A673 (cell line): ENCODE measurements around the gene KCNH8. TPM values are rescaled to one million over a fixed set of nuclear protein-coding genes. Genes with fewer than 3 reads are reported as not detected.

Experiments
- BruUV-seq: library from RNA; stranded (reverse); fragments of 400-500 nt; replicated peaks from 2 replicates; lab custom pipeline; 2021; lab: Mats Ljungman, UMichigan
- CTCF ChIA-PET: fragments of 300-600 bp; sonication (Branson Sonifier 250); formaldehyde crosslinking; loops from one replicate; lab custom pipeline; 2022; ENCODE audit warnings: antibody characterized with exemption; lab: Charles Lee
- POLR2A ChIA-PET: fragments of 300-600 bp; sonication (Branson Sonifier 250); formaldehyde crosslinking; loops from one replicate; lab custom pipeline; 2022; ENCODE audit warnings: antibody characterized with exemption; ENCODE audit not compliant: low non-redundant PET; lab: Charles Lee
- DNase-seq: peaks from one replicate; pipeline ENCODE4 v3.0.0-alpha.2; 2015; ENCODE audit warnings: low spot score
- H3K27ac ChIP-seq: fragments of 200-600 bp; sonication (generic); 2 replicates; pipeline ENCODE4 v1.5.1; 2016; ENCODE audit warnings: mixed run types, low read depth, mild to moderate bottlenecking, mixed read lengths, antibody characterized with exemption, low read length; ENCODE audit not compliant: poor library complexity, severe bottlenecking
- H3K27me3 ChIP-seq: fragments of 200-600 bp; sonication (generic); replicated peaks from 2 replicates; pipeline ENCODE4 v1.6.1; 2017; ENCODE audit warnings: mixed run types, low read depth, mild to moderate bottlenecking, mixed read lengths, antibody characterized with exemption, low read length; ENCODE audit not compliant: insufficient read depth, poor library complexity
- H3K36me3 ChIP-seq: fragments of 200-600 bp; sonication (generic); 2 replicates; pipeline ENCODE4 v1.6.1; 2016; ENCODE audit warnings: mixed run types, mild to moderate bottlenecking, mixed read lengths, antibody characterized with exemption, low read length; ENCODE audit not compliant: insufficient read depth, poor library complexity, severe bottlenecking
- H3K4me1 ChIP-seq: fragments of 200-600 bp; sonication (generic); 2 replicates; pipeline ENCODE4 v1.6.1; 2017; ENCODE audit warnings: mixed run types, mild to moderate bottlenecking, mixed read lengths, antibody characterized with exemption, low read length; ENCODE audit not compliant: insufficient read depth, poor library complexity, severe bottlenecking
- H3K4me3 ChIP-seq: fragments of 200-600 bp; sonication (generic); 2 replicates; pipeline ENCODE4 v1.5.1; 2016; ENCODE audit warnings: low read depth, mixed run types, mild to moderate bottlenecking, mixed read lengths, low read length; ENCODE audit not compliant: poor library complexity, severe bottlenecking
- H3K9me3 ChIP-seq: fragments of 200-600 bp; sonication (generic); 2 replicates; pipeline ENCODE4 v1.6.1; 2016; ENCODE audit warnings: mixed run types, low read depth, mild to moderate bottlenecking, mixed read lengths, antibody characterized with exemption, low read length; ENCODE audit not compliant: poor library complexity, severe bottlenecking
- CTCF ChIP-seq: fragments of 300-800, 200-600 bp; sonication (generic); conservative IDR thresholded peaks from 2 replicates; pipeline ENCODE4 v1.5.1; 2017; ENCODE audit warnings: low read depth, mild to moderate bottlenecking, antibody characterized with exemption, low read length, moderate library complexity, mixed read lengths
- EZH2 ChIP-seq: fragments of 200-600 bp; sonication (generic); IDR thresholded peaks from 2 replicates; pipeline ENCODE4 v1.6.1; 2017; ENCODE audit warnings: borderline replicate concordance, low read depth, mild to moderate bottlenecking, mixed read lengths, antibody characterized with exemption, low read length; ENCODE audit not compliant: poor library complexity, severe bottlenecking
- intact Hi-C: fragments of 100-400 bp; cut with micrococcal nuclease; formaldehyde crosslinking; loops from one replicate; pipeline ENCODE4 v1.10.0; 2022; ENCODE audit not compliant: unreplicated experiment
- total RNA-seq: library from RNA; stranded (reverse); gene quantifications from 2 replicates; pipeline ENCODE4 v1.2.3, GENCODE V29; 2021

KCNH8 gene
- total RNA-seq, 1 experiment from 2014 or later = not detected

DNA sequence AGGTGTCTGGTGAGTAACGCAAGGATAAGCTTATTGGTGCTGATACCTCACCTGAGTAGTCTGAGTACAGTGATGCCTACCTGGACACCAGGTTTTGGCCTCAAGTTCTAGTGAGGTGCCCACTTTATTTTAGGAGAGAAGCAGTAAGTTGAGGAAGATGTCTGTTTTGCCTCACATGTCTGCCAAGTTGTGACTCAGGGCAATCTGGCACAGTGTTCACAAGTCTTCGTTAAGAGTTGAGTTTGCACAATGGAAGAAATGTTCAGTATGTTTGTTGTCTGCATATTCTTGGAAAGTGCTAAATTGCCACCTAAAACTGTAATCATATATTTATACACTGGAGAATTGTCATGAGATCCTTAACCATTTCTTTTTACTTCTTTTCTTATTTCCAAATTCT is 122.2 kb downstream of the KCNH8 start:
- Histone ChIP-seq H3K36me3 (no peaks in the 10 kb centered on the region), H3K9me3 (no peaks in the 10 kb centered on the region), H3K4me3 (no peak overlapping the region), H3K27ac (no peak overlapping the region), H3K4me1 (no peaks in the 10 kb centered on the region), H3K27me3 (no peaks in the 10 kb centered on the region)
- no TSS peak for BruUV-seq
- ChIA-PET CTCF (no interaction called here), POLR2A (no interaction called here)
- intact Hi-C loops = no loop called here
- TF ChIP-seq EZH2 (no peak), CTCF (no peak)
- DNase-seq = no peak

DNA sequence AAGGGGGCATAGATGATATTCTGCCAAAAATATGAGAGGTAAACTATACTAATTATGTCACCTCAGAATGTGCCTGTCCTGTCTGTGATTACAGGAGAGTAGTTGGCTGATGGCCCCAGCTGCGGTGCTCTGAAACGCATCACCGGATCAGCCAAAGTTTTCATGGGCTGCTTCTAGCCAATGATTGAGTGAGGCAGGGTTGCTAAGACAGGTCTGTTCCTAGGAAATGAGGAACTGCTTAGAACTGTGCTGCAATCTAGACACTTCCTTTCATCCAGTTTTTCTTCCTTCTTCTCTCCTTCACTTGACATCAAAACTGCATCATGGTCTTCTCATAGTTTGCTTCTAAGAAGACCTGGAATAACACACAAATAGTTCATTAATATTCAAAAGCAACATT is 124.0 kb downstream of the KCNH8 start:
- no peaks in the 10 kb centered on the region for H3K27me3 ChIP-seq
- H3K9me3 ChIP-seq = no peaks in the 10 kb centered on the region
- intact Hi-C loops = no loop called here
- POLR2A ChIA-PET = no interaction called here
- H3K4me3 ChIP-seq = no peak overlapping the region
- CTCF ChIA-PET = no interaction called here
- TF ChIP-seq CTCF = no peak
- TF ChIP-seq EZH2 = no peak
- BruUV-seq = no TSS peak
- H3K4me1 ChIP-seq = no peaks in the 10 kb centered on the region
- H3K27ac ChIP-seq = no peak overlapping the region
- H3K36me3 ChIP-seq = no peaks in the 10 kb centered on the region
- DNase-seq = no peak

DNA sequence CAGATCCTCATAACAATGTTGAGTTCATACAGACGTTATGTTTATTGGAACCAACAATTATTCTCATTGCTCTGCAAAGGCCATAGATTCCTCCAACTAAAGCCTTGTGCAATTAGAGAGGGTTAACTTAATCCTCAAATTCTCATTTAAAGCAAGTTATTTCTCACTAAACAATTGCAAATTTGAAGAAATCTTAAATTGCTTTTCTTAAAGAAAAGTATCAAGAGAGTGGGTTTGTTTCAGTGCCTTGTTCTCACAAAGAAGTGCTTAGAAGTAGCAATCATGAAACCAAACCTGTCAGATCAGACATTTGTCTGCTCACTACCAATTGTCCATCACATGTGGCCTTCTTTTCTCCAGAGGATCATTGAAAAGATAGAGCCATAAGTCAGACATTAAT is 124.8 kb downstream of the KCNH8 start:
- H3K4me1 ChIP-seq = no peaks in the 10 kb centered on the region
- no peaks in the 10 kb centered on the region for H3K27me3 ChIP-seq
- no peaks in the 10 kb centered on the region for H3K36me3 ChIP-seq
- intact Hi-C loops = no loop called here
- no peak overlapping the region for H3K4me3 ChIP-seq
- TF ChIP-seq CTCF (no peak), EZH2 (no peak)
- ChIA-PET POLR2A (no interaction called here), CTCF (no interaction called here)
- H3K27ac ChIP-seq = no peak overlapping the region
- BruUV-seq = no TSS peak
- DNase-seq = no peak
- H3K9me3 ChIP-seq = no peaks in the 10 kb centered on the region
